ENCODE measurements around the gene STK25.
"Not testable (repeated sequence)": the region's sequence is repeated elsewhere in the genome, so short reads cannot be mapped to it uniquely, and the experiment has no call there.

Gene STK25

DNA sequence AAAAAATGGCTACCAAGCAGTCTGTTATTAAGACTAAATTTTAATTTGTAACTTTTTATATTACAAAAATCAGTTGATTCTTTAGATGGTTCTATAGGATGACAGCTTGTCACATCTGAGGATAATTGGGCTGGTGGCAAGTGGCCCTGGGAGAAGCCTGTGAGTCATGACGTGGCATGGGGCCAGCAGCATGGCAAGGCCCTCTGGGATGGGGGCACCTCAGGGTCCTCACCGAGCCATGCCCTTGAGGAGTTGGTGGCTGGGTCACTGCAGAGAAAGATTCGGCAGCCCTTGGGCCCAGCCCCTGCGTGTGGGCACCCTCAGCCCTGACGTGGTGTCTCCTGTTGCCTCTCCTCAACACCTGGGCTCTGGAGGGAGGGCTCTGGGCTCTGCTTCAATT lies 49.7 kb downstream of the STK25 start:
- no peaks in the 10 kb centered on the region for H3K27me3 Mint-ChIP-seq
- H3K36me3 Mint-ChIP-seq (ENCODE audit: insufficient read depth): no peaks in the 10 kb centered on the region
- H3K27ac Mint-ChIP-seq (ENCODE audit: low read depth): no peak overlapping the region
- no peak overlapping the region for H3K4me3 Mint-ChIP-seq
- no peak for DNase-seq (ENCODE audit: low spot score in 2 of 2)
- ATAC-seq (replicated peaks; ENCODE audit: extremely low read depth, poor library complexity, severe bottlenecking): no peak
- no peaks in the 10 kb centered on the region for H3K9me3 Mint-ChIP-seq
- no peaks in the 10 kb centered on the region for H3K4me1 Mint-ChIP-seq

DNA sequence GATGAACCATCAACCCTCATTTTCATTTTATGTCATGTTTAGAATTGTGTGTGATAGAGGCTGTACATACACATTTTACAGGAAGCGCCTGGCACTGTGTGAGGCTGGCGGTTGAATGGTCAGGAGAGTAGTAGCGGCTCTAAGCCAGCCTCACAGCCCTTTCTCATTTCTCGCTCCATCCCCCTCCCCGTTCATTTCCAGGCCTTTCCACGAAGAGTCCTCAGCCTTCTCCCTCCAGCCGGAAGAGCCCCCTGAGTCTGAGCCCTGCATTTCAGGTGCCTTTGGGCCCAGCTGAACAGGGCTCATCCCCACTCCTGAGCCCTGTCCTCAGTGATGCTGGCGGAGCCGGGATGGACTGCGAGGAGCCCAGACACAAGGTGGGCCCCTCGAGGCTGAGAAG lies 51.8 kb downstream of the STK25 start:
- no peaks in the 10 kb centered on the region for H3K9me3 Mint-ChIP-seq

GRCh38 chr2:241454837-241455485 lies 53.4 kb downstream of the STK25 start:
- Mint-ChIP-seq H3K27me3 (no peaks in the 10 kb centered on the region), H3K9me3 (no peaks in the 10 kb centered on the region), H3K36me3 (ENCODE audit: insufficient read depth) (no peaks in the 10 kb centered on the region), H3K27ac (ENCODE audit: low read depth) (no peak overlapping the region), H3K4me1 (no peaks in the 10 kb centered on the region), H3K4me3 (no peak overlapping the region)
- ATAC-seq (replicated peaks; ENCODE audit: extremely low read depth, poor library complexity, severe bottlenecking) (no peak), DNase-seq (ENCODE audit: low spot score in 2 of 2) (no peak)

More for the DNA sequence above, 51.8 kb downstream of the STK25 start:
- Mint-ChIP-seq H3K4me3 (no peak overlapping the region), H3K27me3 (no peaks in the 10 kb centered on the region), H3K4me1 (no peaks in the 10 kb centered on the region), H3K36me3 (ENCODE audit: insufficient read depth) (no peaks in the 10 kb centered on the region), H3K27ac (ENCODE audit: low read depth) (no peak overlapping the region)
- DNase-seq (ENCODE audit: low spot score in 2 of 2) (no peak), ATAC-seq (replicated peaks; ENCODE audit: extremely low read depth, poor library complexity, severe bottlenecking) (no peak)

DNA sequence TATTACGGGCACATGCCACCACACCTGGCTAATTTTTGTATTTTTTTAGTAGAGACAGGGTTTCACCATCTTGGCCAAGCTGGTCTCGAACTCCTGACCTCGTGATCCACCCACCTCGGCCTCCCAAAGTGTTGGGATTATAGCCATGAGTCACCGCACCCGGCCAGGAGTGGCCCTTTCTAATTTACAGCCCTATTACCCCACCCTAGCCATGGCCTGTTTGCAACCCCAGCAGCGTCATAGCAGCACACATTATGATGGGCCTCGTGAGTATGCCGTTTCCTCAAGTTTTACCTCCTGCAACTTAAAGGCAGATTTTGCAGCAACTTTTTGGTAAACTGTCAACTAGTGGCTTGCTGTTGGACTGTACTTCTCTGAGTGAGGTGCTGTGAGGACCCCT lies 54.5 kb downstream of the STK25 start:
- not testable (repeated sequence) for H3K9me3 Mint-ChIP-seq; H3K4me3 Mint-ChIP-seq; H3K27ac Mint-ChIP-seq (ENCODE audit: low read depth); H3K27me3 Mint-ChIP-seq; ATAC-seq (replicated peaks; ENCODE audit: extremely low read depth, poor library complexity, severe bottlenecking); H3K36me3 Mint-ChIP-seq (ENCODE audit: insufficient read depth); DNase-seq (ENCODE audit: low spot score in 2 of 2); H3K4me1 Mint-ChIP-seq

- Mint-ChIP-seq H3K9me3 (no peaks in the 10 kb centered on the region), H3K4me1 (peaks cover 4% of the 10 kb centered on the region), H3K27ac (ENCODE audit: low read depth) (no peak overlapping the region), H3K27me3 (peaks cover 18% of the 10 kb centered on the region), H3K36me3 (ENCODE audit: insufficient read depth) (no peaks in the 10 kb centered on the region), H3K4me3 (no peak overlapping the region)
- no peak for ATAC-seq (replicated peaks; ENCODE audit: extremely low read depth, poor library complexity, severe bottlenecking)
- DNase-seq (ENCODE audit: low spot score in 2 of 2): no peak
These were observed 56.4 kb downstream of the STK25 start for GRCh38 chr2:241451840-241452506.

DNA sequence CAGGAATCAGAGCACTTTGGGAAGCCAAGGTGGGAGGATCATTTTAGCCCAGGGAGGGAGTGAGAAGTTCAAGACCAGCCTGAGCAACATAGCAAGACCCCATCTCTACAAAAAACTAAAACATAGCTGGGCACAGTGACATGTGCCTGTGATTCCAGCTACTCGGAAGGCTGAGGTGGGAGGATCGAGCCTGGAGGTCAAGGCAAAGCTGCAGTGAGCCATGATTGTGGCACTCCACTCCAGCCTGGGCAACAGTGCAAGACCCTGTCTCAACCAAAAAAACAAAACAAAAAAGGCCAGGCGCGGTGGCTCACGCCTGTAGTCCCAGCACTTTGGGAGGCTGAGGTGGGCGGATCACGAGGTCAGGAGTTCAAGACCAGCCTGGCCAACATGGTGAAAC lies 58.3 kb downstream of the STK25 start:
- not testable (repeated sequence) for H3K27ac Mint-ChIP-seq (ENCODE audit: low read depth)

DNA sequence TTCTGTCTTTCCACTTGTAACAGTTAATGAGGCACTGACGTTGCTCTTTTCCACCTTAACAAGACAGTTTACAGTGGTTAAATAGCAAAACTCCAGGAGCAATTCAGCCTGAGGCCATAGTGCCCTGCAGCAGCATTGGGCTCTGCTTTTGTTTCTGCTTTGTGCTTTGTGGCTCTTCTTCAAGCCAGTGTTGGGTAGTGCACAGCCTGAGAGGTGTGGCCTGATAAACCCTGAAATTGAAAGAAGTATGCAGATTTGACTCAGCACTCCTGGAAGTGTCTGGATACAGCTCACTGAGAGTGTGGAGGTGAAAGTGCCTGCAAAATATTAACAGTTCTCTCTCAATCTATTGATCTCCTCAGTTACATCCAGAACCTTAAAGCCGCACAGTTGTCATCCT lies 63.0 kb downstream of the STK25 start:
- H3K36me3 Mint-ChIP-seq (ENCODE audit: insufficient read depth): peaks cover 12% of the 10 kb centered on the region
- no peaks in the 10 kb centered on the region for H3K9me3 Mint-ChIP-seq
- peaks cover 22% of the 10 kb centered on the region for H3K4me1 Mint-ChIP-seq
- ATAC-seq (replicated peaks; ENCODE audit: extremely low read depth, poor library complexity, severe bottlenecking) (no peak), DNase-seq (ENCODE audit: low spot score in 2 of 2) (no peak)
- H3K27me3 Mint-ChIP-seq: peaks cover 21% of the 10 kb centered on the region
- H3K27ac Mint-ChIP-seq (ENCODE audit: low read depth): no peak overlapping the region
- no peak overlapping the region for H3K4me3 Mint-ChIP-seq

More for the DNA sequence above, 58.3 kb downstream of the STK25 start:
- DNase-seq (ENCODE audit: low spot score in 2 of 2); ATAC-seq (replicated peaks; ENCODE audit: extremely low read depth, poor library complexity, severe bottlenecking); H3K9me3 Mint-ChIP-seq; H3K4me1 Mint-ChIP-seq; H3K36me3 Mint-ChIP-seq (ENCODE audit: insufficient read depth); H3K4me3 Mint-ChIP-seq: not testable (repeated sequence)
- H3K27me3 Mint-ChIP-seq: peaks cover 21% of the 10 kb centered on the region

GRCh38 chr2:241443486-241444223 lies 64.7 kb downstream of the STK25 start:
- DNase-seq (ENCODE audit: low spot score in 2 of 2) (peak; percentile 89 to 91), ATAC-seq (replicated peaks; ENCODE audit: extremely low read depth, poor library complexity, severe bottlenecking) (peak; percentile 88)
- Mint-ChIP-seq H3K27ac (ENCODE audit: low read depth) (peak overlapping the region; percentile 77), H3K4me1 (peaks cover 22% of the 10 kb centered on the region), H3K9me3 (no peaks in the 10 kb centered on the region), H3K27me3 (peaks cover 16% of the 10 kb centered on the region), H3K4me3 (peak overlapping the region; percentile 62), H3K36me3 (ENCODE audit: insufficient read depth) (peaks cover 12% of the 10 kb centered on the region)

Data from central memory CD8-positive, alpha-beta T cell (primary cell).